ENCODE measurements around the gene ARHGAP27. TPM values are rescaled to one million over a fixed set of nuclear protein-coding genes. Genes with fewer than 3 reads are reported as not detected.

ARHGAP27 gene
- total RNA-seq, 1 donor from 2014 or later, result 1.0 TPM

DNA sequence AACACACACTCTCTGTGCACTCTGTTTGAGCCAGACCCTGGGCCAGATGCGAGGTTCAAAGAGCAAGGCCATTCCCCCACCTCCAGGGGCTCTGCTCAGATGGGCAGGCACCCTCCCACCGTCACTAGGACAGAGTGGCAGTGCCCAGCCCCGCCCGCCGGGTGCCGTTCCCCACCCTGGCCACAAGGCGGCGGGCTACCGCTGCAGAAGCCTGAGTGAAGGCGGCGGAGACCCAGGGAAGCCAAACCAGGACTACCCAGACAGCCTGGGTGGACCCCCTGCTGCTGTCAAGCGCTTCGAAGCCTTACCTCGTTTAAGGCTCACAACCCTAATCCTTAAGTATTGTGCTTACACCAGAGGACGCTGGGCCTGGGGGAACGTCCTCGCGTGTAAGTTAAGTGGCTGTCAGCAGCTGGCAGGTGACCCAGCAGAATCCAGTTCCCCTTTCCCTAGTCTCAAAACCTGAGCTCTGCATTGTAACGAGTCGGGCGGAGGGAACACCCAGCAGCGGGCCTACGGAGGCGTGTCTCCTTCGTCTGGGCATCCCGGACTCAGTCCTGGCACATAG lies 4.5 kb downstream of the ARHGAP27 start:
- peaks cover 19% of the 10 kb centered on the region for H3K4me1 ChIP-seq
- Mint-ChIP-seq H3K27ac (no peak overlapping the region), H3K9me3 (no peaks in the 10 kb centered on the region), H3K4me1 (peaks cover 26% of the 10 kb centered on the region), H3K36me3 (no peaks in the 10 kb centered on the region), H3K4me3 (peak overlapping the region; percentile 65), H3K27me3 (ENCODE audit: insufficient read depth, low read depth) (peaks cover 42% of the 10 kb centered on the region)
- TF ChIP-seq CTCF (IDR thresholded peaks at IDR 0.05) (peak; percentile 97), EZH2phosphoT487 (IDR thresholded peaks at IDR 0.05) (no peak)
- peak; percentile 87 for DNase-seq (ENCODE audit: low spot score)
- H3K36me3 ChIP-seq, result no peaks in the 10 kb centered on the region
- H3K27ac ChIP-seq, result no peak overlapping the region
- no peak overlapping the region for H2AFZ ChIP-seq (replicated peaks)
- peaks cover 31% of the 10 kb centered on the region for H4K20me1 ChIP-seq (ENCODE audit: low read depth)
- H3K79me2 ChIP-seq (ENCODE audit: low read depth), result no peaks in the 10 kb centered on the region
- no peaks in the 10 kb centered on the region for H3K9me3 ChIP-seq (ENCODE audit: low read depth)
- peaks cover 27% of the 10 kb centered on the region for H3F3A ChIP-seq (ENCODE audit: low read depth)
- H3K27me3 ChIP-seq, result peaks cover 73% of the 10 kb centered on the region
- H3K4me2 ChIP-seq, result peak overlapping the region; percentile 98
- peak overlapping the region; percentile 20 for H3K4me3 ChIP-seq
- H3K9ac ChIP-seq, result no peak overlapping the region

- no peaks in the 10 kb centered on the region for H3K9me3 Mint-ChIP-seq
- peaks cover 26% of the 10 kb centered on the region for H3K4me1 Mint-ChIP-seq
- H2AFZ ChIP-seq (replicated peaks), result no peak overlapping the region
- H3K4me1 ChIP-seq, result peaks cover 19% of the 10 kb centered on the region
- peaks cover 31% of the 10 kb centered on the region for H4K20me1 ChIP-seq (ENCODE audit: low read depth)
- peaks cover 39% of the 10 kb centered on the region for H3K27me3 Mint-ChIP-seq (ENCODE audit: insufficient read depth, low read depth)
- H3K36me3 Mint-ChIP-seq, result no peaks in the 10 kb centered on the region
- no peak overlapping the region for H3K27ac Mint-ChIP-seq
- H3F3A ChIP-seq (ENCODE audit: low read depth), result peaks cover 26% of the 10 kb centered on the region
- no peaks in the 10 kb centered on the region for H3K9me3 ChIP-seq (ENCODE audit: low read depth)
- TF ChIP-seq CTCF (IDR thresholded peaks at IDR 0.05) (no peak), EZH2 (IDR thresholded peaks at IDR 0.05) (no peak), EZH2phosphoT487 (IDR thresholded peaks at IDR 0.05) (no peak)
- H3K27me3 ChIP-seq, result peaks cover 65% of the 10 kb centered on the region
- no peaks in the 10 kb centered on the region for H3K79me2 ChIP-seq (ENCODE audit: low read depth)
- no peak for DNase-seq (ENCODE audit: low spot score)
- no peak overlapping the region for H3K4me3 ChIP-seq
- no peak overlapping the region for H3K27ac ChIP-seq
- no peak overlapping the region for H3K9ac ChIP-seq
- no peak overlapping the region for H3K4me2 ChIP-seq
- H3K4me3 Mint-ChIP-seq, result no peak overlapping the region
- H3K36me3 ChIP-seq, result no peaks in the 10 kb centered on the region
These were observed 5.4 kb downstream of the ARHGAP27 start for GRCh38 chr17:45427181-45427835.

DNA sequence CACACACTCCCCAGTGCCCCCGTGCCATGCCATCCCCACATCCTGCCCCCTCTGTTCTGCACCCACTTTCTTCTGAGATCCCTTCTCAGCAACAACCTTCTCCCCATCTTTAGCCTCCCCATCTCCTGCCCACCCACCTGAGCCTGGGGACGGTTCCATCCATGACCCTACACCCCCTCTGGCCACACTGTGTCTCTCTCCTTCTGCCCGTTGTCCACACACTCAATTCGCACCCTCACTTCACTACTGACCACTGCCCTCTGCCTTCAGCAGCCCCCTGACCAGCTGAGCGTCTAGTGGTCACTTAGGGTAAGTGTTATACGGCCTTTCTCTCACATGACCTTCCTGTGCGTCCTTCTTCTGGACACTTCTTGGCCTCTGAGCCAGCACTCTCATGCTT lies 6.1 kb downstream of the ARHGAP27 start:
- no peak for DNase-seq (ENCODE audit: low spot score)
- Histone ChIP-seq H3K9me3 (ENCODE audit: low read depth) (no peaks in the 10 kb centered on the region), H3F3A (ENCODE audit: low read depth) (peaks cover 26% of the 10 kb centered on the region), H3K27ac (no peak overlapping the region), H3K4me3 (no peak overlapping the region), H3K27me3 (peaks cover 57% of the 10 kb centered on the region), H3K36me3 (no peaks in the 10 kb centered on the region), H3K4me2 (no peak overlapping the region), H4K20me1 (ENCODE audit: low read depth) (peaks cover 31% of the 10 kb centered on the region), H2AFZ (replicated peaks) (no peak overlapping the region), H3K4me1 (peaks cover 19% of the 10 kb centered on the region), H3K9ac (no peak overlapping the region), H3K79me2 (ENCODE audit: low read depth) (no peaks in the 10 kb centered on the region)
- Mint-ChIP-seq H3K36me3 (no peaks in the 10 kb centered on the region), H3K27me3 (ENCODE audit: insufficient read depth, low read depth) (peaks cover 34% of the 10 kb centered on the region), H3K4me3 (no peak overlapping the region), H3K9me3 (no peaks in the 10 kb centered on the region), H3K27ac (no peak overlapping the region), H3K4me1 (peaks cover 26% of the 10 kb centered on the region)
- TF ChIP-seq CTCF (IDR thresholded peaks at IDR 0.05) (no peak), EZH2phosphoT487 (IDR thresholded peaks at IDR 0.05) (no peak), EZH2 (IDR thresholded peaks at IDR 0.05) (no peak)
